ENCODE measurements around the gene CRTAC1. TPM values are rescaled to one million over a fixed set of nuclear protein-coding genes. Genes with fewer than 3 reads are reported as not detected.
A peak's percentile ranks its signal among the peaks of the same experiment; 100 is the strongest.

CRTAC1 gene
- polyA plus RNA-seq, 1 of the 3 experiments (the other 2 are of a cell fraction): 0.05 TPM

- Histone ChIP-seq H3K27ac (ENCODE audit: low read depth in 2 of 2, low read length in 1 of 2) (no peak overlapping the region), H3K9ac (no peak overlapping the region), H3F3A (replicated peaks; ENCODE audit: insufficient read depth) (no peaks in the 10 kb centered on the region), H3K4me2 (no peak overlapping the region), H3K27me3 (ENCODE audit: insufficient read depth) (no peaks in the 10 kb centered on the region), H2AFZ (ENCODE audit: low read depth) (no peak overlapping the region), H3K4me1 (ENCODE audit: control insufficient read depth in 1 of 2, insufficient read depth in 2 of 2, low read depth in 1 of 2, low read length in 1 of 2) (no peaks in the 10 kb centered on the region; a peak in 1 of 4 replicates), H3K36me3 (replicated peaks in 1 of 2; ENCODE audit: control insufficient read depth in 1 of 2, insufficient read depth in 2 of 2, low read length in 1 of 2) (no peaks in the 10 kb centered on the region), H3K4me3 (ENCODE audit: low read depth in 2 of 2, low read length in 1 of 2) (no peak overlapping the region), H4K20me1 (ENCODE audit: insufficient read depth) (no peaks in the 10 kb centered on the region), H3K9me2 (no peaks in the 10 kb centered on the region), H3K9me3 (no peaks in the 10 kb centered on the region), H3K79me2 (ENCODE audit: insufficient read depth) (no peaks in the 10 kb centered on the region)
- peak; percentile 89 for TF ChIP-seq REST (IDR thresholded peaks at IDR 0.05; ENCODE audit: low read depth, low read length)
- no peak for TF ChIP-seq RXRA (IDR thresholded peaks at IDR 0.05; ENCODE audit: borderline replicate concordance, low read depth)
- no peak for DNase-seq
- WGBS (ENCODE audit: low lambda C conversion rate): 20% methylated on average over 4 of the region's 4 CpGs
- ChIA-PET POLR2A (no interaction called here), CTCF (interaction anchor here (0.5 kb wide), 1 partner anchor 203 kb away, joined by 5 read pairs; no protein-coding TSS in a partner anchor)
These were observed 70.0 kb downstream of the CRTAC1 start for GRCh38 chr10:97960269-97961056.

- TF ChIP-seq POLR2AphosphoS5 (IDR thresholded peaks at IDR 0.05; ENCODE audit: low read depth, low read length): no peak
- no peak for TF ChIP-seq CTCF (IDR thresholded peaks at IDR 0.05)
- TF ChIP-seq GATA2 (CRISPR knock-in tag; IDR thresholded peaks at IDR 0.05): no peak
- no peak for TF ChIP-seq SIN3A (IDR thresholded peaks at IDR 0.05; ENCODE audit: borderline replicate concordance, low read depth, low read length)
- H3K4me3 ChIP-seq (ENCODE audit: low read depth in 2 of 2, low read length in 1 of 2): no peak overlapping the region
- no peaks in the 10 kb centered on the region for H3F3A ChIP-seq (replicated peaks; ENCODE audit: insufficient read depth)
- H3K4me1 ChIP-seq (ENCODE audit: control insufficient read depth in 1 of 2, insufficient read depth in 2 of 2, low read depth in 1 of 2, low read length in 1 of 2): no peaks in the 10 kb centered on the region
- H3K79me2 ChIP-seq (ENCODE audit: insufficient read depth): no peaks in the 10 kb centered on the region
- H3K27ac ChIP-seq (ENCODE audit: low read depth in 2 of 2, low read length in 1 of 2): no peak overlapping the region
- H2AFZ ChIP-seq (ENCODE audit: low read depth): no peak overlapping the region
- WGBS (ENCODE audit: low lambda C conversion rate): 13% methylated on average over 3 of the region's 4 CpGs
- H3K9me3 ChIP-seq: no peaks in the 10 kb centered on the region
- ChIA-PET CTCF (interaction anchor here (0.9 to 1.1 kb wide), 4 partner anchors 35 to 359 kb away, joined by 3 read pairs; no protein-coding TSS in a partner anchor), POLR2A (no interaction called here)
- no peak overlapping the region for H3K9ac ChIP-seq
- no peaks in the 10 kb centered on the region for H3K27me3 ChIP-seq (ENCODE audit: insufficient read depth)
- no peak for DNase-seq
- no peaks in the 10 kb centered on the region for H4K20me1 ChIP-seq (ENCODE audit: insufficient read depth)
- no peak overlapping the region for H3K4me2 ChIP-seq
- no peaks in the 10 kb centered on the region for H3K9me2 ChIP-seq
- H3K36me3 ChIP-seq (replicated peaks in 1 of 2; ENCODE audit: control insufficient read depth in 1 of 2, insufficient read depth in 2 of 2, low read length in 1 of 2): no peaks in the 10 kb centered on the region
These were observed 81.0 kb downstream of the CRTAC1 start for GRCh38 chr10:97949462-97949861.
